Stimulated activated CD4-positive, alpha-beta T cell treated with anti-CD3 and anti-CD28 coated beads, Interleukin-2, amount 100 ng/mL, for 24 hours (primary cell): ENCODE measurements around the gene HEXD.

Source experiments
- DNase-seq, 2 donors: peaks; one replicate each; pipeline ENCODE4 v3.0.0-alpha.2; 2020

HEXD gene

DNA sequence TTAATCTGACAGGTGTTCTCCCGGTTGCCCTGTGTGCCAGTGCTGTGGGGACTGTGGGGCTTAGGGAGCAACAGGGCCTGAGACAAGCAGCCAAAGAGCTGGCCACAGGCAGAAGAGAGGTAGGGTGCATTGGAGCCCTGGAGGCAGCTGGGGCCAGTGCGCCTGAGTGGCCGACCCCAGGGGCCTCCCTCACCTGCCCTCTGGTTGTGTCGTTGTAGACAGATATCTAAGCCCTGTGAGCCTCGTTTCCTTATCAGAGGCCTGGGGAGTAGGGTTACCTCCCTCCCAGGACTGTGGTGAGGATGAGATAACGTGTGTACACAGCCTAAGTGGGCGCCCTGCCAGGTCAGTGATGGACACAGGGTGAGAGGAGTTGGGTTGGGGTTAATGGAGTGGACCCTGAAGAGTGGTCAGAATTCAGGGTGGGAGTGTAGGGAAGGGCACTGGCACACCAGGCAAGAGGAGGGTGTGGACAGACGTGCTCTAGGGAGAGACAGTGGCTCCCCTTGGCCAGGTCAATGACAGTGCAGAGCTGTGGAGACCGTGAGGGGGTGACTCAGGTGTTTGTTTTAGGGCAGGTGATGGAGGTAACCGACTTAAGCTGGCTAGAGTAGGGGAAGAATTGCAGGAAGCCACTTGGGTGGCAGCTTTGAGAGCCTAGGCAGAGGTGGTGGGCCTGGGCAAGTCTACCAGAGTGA is 43.8 kb downstream of the HEXD start:
- DNase-seq, result no peak

- no peak for DNase-seq
These were observed 45.2 kb downstream of the HEXD start for GRCh38 chr17:82463391-82463790.

- DNase-seq, result no peak
These were observed 45.9 kb downstream of the HEXD start for GRCh38 chr17:82463925-82464566.

- DNase-seq, result no peak
These were observed 46.4 kb downstream of the HEXD start for GRCh38 chr17:82464567-82464929.

GRCh38 chr17:82465023-82465603 is 47.0 kb downstream of the HEXD start:
- no peak for DNase-seq

DNA sequence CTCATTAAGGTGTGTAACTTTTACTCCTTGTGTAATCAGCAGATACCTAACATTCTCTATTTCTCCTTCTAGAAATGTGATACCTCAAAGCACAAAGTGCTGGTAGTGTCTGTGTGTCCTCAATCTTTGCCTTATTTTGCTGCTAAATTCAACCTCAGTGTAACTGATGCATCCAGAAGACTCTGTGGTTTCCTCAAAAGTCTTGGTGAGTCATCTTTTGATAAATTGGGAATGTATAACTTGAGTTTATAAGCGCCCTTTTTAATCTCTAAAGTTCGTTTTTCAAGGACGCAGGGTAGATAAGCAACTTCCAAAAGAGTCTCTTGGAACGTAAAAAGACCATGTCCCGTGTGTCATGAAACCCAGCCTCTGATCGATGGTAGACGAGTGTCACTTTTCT is 50.5 kb downstream of the HEXD start:
- DNase-seq, result no peak

- DNase-seq, result no peak
These were observed 51.9 kb downstream of the HEXD start for GRCh38 chr17:82470065-82470464.

DNA sequence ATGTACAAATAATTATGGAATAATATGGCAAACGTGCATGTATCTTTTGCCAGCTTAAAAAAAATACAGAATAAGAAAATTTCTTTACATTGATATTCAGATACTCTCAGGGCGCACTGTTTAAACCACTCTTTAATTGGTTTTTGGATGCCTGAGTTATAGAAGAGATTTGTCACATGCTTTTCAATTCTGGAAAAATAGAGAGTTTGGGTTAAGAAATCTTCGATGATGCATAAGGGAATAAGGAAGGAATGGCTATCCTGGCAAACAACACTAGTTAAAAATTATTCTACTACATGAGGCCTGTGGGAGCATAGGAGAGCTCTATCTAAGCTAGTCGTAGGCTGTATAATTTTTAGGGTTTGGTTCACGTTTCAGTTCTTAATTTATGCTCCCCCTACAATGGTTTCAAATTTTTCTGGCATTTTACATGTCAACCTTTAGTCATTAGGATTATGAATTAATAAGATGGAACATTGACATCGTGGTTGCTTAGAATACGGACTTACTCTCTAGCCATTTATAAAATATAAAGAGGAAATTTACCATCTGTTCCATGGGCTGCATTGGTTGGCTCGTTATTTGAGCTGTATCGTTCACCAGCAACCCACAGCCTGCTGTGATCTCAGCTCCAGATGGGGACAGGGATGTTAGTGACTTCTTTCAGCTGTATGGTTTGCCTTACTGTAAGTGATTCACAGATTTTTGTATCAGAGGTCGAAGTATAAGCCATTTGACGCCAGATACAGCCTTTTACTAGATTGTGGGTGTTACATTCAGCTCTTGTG is 56.3 kb downstream of the HEXD start:
- no peak for DNase-seq

DNA sequence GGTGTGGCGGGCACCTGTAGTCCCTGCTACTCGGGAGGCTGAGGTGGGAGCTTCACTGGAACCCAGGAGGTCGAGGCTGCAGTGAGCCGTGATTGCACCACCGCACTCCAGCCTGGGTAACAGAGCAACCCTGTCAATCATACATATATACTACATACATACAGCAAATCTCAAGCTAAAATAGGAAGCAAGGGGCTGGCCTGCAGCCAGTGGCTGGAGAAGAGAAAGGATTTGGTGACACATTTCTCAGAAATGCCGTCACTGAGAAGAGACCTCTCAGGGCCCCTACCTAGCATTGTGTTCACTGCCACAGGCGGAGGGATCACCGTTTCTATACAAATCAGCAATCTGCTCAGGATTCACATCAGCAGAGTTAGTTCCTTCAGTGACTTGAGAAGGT is 57.3 kb downstream of the HEXD start:
- DNase-seq, result no peak

DNA sequence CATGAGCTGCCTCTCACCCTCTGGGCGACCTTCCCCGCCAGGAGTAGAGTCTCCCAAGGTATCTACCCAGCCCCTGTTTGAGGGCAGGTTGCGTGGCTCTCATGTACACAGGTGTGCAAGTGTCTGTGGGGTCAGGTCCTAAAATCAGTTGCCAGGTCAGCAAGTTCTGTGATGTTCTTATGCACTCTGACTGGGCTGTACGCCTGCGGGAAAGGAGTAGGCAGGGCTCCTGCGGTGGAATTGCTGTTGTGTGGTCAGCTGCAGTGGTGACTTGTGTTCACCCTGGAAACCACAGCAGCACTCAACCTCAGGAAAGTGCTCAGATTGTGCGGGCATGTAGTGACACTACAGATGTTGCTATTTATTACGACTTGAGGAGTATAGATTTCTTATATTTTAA is 59.8 kb downstream of the HEXD start:
- DNase-seq, result no peak

- DNase-seq, result no peak
These were observed 61.5 kb downstream of the HEXD start for GRCh38 chr17:82479602-82480001.

DNA sequence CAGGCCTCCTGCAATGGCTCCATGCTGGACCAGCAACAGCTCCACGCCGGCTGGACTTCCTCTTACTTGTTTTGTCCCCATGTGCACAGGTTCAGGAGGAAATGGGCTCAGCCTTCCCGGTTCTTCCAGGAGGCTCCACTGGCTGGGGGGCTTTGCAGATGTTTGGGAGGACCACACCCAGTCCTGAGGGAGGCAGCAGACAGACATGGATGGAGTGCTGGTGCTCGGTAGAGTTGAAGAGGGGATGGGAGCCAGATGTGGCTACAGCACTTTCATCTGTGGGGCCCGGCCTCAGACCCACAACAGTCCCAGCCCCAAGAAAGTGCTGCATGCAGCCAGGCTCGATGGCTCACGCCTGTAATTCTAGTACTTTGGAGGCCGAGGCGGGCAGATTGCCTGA is 62.2 kb downstream of the HEXD start:
- DNase-seq, result no peak

DNA sequence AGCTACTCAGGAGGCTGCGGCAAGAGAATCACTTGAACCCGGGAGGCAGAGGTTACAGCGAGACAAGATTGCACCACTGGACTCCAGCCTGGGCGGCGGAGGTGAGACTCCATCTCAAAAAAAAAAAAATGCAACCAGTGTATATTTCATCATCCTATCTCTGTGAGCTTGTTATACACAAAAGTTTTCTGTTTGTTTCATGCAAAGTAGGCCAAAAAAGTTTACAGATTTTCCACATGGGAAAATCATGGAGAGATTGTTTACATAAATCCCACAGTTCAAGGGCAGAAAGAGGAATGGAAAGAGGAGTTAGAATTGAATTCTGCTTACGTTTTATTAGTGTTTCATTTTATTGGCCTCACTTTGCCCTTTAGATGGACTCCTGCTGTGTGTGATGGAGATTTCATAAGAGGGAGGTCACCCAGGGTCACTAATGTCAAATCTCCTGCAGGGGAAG is 65.1 kb downstream of the HEXD start:
- DNase-seq, result no peak

- DNase-seq, result no peak
These were observed 65.7 kb downstream of the HEXD start for GRCh38 chr17:82483836-82484235.

DNA sequence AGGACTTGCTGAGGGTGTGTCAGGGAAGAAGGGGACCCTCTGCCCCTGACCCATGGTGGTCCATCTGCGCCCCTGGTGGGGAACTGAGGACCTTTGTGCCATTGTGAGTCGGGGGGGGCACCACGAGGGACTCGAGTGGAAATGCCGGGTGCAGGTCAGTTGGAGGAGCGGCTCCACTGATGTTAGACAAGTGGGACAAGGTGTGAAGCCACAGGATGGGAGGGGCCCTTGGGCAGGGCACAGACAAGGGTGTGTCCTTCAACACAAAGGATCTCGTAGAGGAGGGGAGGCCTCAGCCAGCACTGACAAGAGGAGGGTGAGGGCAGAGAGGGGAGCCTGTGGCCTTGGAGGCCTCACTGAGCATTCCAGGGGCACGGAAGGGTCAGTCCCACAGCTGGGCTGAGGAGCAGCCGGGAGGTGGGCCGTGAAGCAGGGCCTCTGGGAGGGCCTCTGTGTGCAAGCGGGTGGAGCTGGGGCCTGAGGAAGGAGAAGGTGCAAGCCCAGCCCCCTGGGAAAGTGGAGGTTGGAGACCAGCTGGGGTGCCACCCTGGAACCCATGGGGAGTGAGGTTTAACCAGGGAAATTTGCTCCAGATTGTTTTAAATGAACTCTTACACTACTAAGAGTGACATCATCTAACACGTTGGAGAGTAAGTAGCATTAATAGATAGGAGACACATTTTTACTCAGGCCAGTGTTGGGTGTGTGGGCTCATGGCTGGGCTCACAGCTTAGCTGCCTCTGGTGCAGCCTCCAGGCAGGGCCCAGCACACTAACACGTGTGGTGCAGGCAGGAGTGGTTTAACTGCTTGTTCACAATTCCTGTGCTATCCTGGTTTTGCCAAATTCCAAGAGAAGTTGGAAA is 68.3 kb downstream of the HEXD start:
- no peak for DNase-seq

DNA sequence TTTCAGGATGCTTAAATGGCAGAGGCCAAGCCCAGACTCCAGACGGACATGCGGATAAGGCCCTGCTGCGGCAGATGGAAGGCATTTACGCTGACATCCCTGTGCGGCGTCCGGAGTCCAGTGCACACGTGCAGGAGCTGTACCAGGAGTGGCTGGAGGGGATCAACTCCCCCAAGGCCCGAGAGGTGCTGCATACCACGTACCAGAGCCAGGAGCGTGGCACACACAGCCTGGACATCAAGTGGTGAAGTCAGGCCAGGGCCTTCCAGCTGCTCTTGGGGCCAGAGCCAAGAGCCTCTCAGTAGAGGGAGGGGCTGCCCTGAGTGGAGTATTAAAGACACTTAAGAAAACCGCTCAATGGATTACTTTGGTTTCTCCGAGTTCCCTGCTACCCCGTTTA is 69.8 kb downstream of the HEXD start:
- no peak for DNase-seq

- DNase-seq, result no peak
These were observed 71.0 kb downstream of the HEXD start for GRCh38 chr17:82489117-82489516.

GRCh38 chr17:82489851-82490511 is 71.8 kb downstream of the HEXD start:
- DNase-seq, result no peak

DNA sequence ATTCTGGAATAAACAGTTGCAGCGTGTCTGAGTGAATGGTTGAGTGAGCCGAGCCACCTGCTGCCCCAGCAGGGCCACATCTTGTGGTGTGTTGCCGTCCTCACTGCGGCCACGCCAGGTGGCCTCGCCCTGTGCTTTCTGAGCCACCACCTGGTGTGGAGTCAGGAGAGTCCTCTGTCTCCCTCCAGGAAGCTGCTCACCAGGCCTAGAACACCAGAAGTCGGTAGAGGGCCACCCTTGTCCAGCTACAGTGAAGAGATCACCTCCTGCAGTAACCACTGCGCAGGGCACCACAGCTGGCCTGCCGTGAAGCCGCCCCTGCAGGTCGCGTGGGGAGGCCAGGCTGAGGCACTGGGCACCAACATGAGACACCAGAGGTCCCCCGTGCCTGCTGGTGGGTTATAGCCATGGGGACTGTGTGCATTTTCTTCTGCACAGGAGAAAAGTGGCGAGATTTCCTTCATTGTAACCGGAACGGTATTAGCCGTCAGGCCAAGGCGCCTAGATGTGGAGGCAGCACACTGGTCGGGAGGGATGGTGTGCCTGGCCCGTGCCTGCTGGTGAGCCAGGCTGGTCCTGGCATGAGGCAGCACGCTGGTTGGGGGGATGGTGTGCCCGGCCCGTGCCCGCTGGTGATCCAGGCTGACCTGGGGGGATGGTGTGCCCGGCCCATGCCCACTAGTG is 72.5 kb downstream of the HEXD start:
- DNase-seq, result no peak

DNA sequence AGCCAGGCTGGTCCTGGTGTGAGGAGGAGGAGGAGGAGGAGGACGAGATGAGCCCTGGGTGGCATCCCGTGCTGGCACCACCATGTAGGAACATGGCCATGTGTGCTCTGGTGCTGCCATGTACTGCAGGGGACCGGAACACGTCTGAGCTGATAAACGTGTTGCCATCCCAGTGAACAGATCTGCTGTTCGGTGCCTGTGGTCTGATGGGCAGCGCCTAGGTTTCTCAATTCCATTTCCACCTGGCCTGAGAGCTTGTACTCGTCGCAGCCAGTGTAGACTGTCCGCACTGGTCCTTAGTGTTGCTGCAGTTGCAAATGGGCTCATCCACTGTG is 73.0 kb downstream of the HEXD start:
- DNase-seq, result no peak

DNA sequence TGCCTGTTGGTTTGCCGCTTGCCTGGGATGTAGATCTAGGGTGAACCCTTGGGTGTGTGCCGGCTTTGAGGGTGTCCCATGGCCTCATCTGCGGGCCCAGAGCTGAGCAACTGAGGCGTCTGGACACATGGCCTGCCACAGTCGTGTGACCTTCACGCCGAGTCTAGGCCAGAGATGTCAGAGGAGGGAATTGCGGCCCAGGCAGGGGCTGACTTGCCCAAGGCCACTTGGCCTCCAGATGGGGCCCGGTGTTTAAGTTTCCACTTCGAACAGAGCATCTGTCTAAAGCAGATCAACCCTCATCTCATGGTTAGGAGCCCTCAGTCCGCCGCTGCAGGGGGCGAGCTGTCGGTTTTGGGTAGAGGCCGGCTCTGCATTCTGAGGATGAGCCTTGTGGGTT is 73.4 kb downstream of the HEXD start:
- DNase-seq, result no peak
